Loucy (cell line): Measurements from ENCODE around the gene GPATCH2.

Source experiments
- CTCF ChIP-seq: fragments of 200-600 bp; sonication (generic); conservative IDR thresholded peaks from 2 replicates; pipeline ENCODE4 v1.5.1; 2014; ENCODE audit warnings: mild to moderate bottlenecking, antibody characterized with exemption, low read length
- EZH2phosphoT487 ChIP-seq: fragments of 200-600 bp; IDR thresholded peaks from 2 replicates; pipeline ENCODE4 v1.6.1; 2018; ENCODE audit warnings: antibody characterized with exemption, mild to moderate bottlenecking, moderate library complexity, borderline replicate concordance

GRCh38 chr1:217614200-217614712 lies 16.6 kb downstream of the GPATCH2 start:
- TF ChIP-seq CTCF, result no peak
- no peak for TF ChIP-seq EZH2phosphoT487
